ENCODE results near the gene SLC8A2. TPM values are rescaled to one million over a fixed set of nuclear protein-coding genes. Genes with fewer than 3 reads are reported as not detected.

Gene SLC8A2
- polyA plus RNA-seq, 1 donor from 2014 or later = 14.1 TPM

DNA sequence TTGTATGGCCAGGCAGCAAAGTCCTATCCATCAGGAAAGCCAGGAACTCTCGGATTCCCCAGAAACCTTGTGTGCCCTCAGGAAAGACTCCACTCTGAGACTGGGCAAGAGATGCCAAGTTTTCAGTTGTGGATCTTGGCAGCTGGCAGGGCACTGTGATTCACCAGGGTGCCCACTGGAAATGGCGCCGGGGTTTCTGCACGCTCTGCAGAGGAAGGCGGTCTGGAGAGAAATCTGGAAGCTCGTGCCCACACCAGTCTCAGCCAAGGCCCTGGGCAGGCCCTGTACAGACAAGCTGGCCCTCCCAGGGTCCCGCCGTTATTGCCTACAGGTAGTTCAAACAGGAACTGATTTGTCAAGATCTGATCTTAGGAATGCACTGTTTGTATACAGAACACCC, 38.3 kb upstream of the SLC8A2 start:
- TF ChIP-seq MXI1 (conservative IDR thresholded peaks at IDR 0.05; ENCODE audit: poor library complexity, severe bottlenecking) = no peak
- peaks cover 53% of the 10 kb centered on the region for H3K79me2 ChIP-seq (replicated peaks; ENCODE audit: insufficient read depth, low read length)
- H3K36me3 ChIP-seq (ENCODE audit: insufficient read depth, low read length) = no peaks in the 10 kb centered on the region
- H3K9me2 ChIP-seq (ENCODE audit: insufficient read depth, low read length) = no peaks in the 10 kb centered on the region
- no peaks in the 10 kb centered on the region for H3K27me3 ChIP-seq (ENCODE audit: insufficient read depth, low read depth, low read length)
- H3K4me3 ChIP-seq (ENCODE audit: low read length) = no peak overlapping the region
- H3K27ac ChIP-seq (ENCODE audit: low read length) = no peak overlapping the region
- no peak overlapping the region for H2AFZ ChIP-seq (ENCODE audit: low read depth, low read length)
- H3K4me2 ChIP-seq (ENCODE audit: low read length) = no peak overlapping the region
- H3K9ac ChIP-seq (ENCODE audit: low read length) = peak overlapping the region; percentile 23
- H3F3A ChIP-seq (ENCODE audit: insufficient read depth, low read length, poor library complexity, severe bottlenecking) = no peaks in the 10 kb centered on the region
- no peaks in the 10 kb centered on the region for H4K20me1 ChIP-seq (ENCODE audit: insufficient read depth)
- H3K9me3 ChIP-seq (ENCODE audit: low read length) = no peaks in the 10 kb centered on the region

DNA sequence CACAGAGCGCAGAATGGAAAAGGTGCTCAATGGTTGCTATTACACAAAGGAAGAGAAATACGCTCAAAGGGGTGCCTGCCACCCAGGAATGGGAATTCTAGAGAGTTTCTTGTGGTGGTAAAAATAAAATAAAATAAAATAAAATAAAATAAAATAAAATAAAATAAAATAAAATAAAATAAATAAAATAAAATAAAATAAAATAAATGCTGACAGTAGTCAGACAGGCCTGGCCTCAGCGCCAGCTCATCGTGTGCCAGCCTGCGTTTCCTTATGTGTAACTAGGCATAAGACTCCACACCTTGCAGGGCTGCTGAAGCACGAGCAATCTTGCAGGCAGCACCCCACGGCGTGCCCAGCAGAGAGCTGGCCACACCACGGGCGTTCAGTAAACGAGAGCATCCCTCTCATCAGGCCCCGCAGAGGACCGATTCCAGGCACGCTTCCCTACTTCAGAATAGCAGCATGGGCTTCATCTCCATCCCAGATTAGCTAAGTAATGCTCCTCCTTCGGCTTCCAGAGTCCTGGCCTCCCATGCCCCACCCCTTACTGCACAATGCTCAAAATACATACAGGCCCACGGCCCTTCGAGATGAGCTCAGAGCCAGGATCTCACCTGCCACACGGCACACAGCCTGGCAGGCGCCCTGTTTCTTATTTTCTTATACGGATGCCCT, 37.6 kb upstream of the SLC8A2 start:
- no peaks in the 10 kb centered on the region for H3K9me2 ChIP-seq (ENCODE audit: insufficient read depth, low read length)
- H3K4me3 ChIP-seq (ENCODE audit: low read length) = no peak overlapping the region
- H3K9ac ChIP-seq (ENCODE audit: low read length) = peak overlapping the region; percentile 23
- H3K79me2 ChIP-seq (replicated peaks; ENCODE audit: insufficient read depth, low read length) = peaks cover 49% of the 10 kb centered on the region
- H4K20me1 ChIP-seq (ENCODE audit: insufficient read depth) = no peaks in the 10 kb centered on the region
- H3F3A ChIP-seq (ENCODE audit: insufficient read depth, low read length, poor library complexity, severe bottlenecking) = no peaks in the 10 kb centered on the region
- no peaks in the 10 kb centered on the region for H3K27me3 ChIP-seq (ENCODE audit: insufficient read depth, low read depth, low read length)
- H3K4me2 ChIP-seq (ENCODE audit: low read length) = no peak overlapping the region
- no peak overlapping the region for H3K27ac ChIP-seq (ENCODE audit: low read length)
- no peak for TF ChIP-seq EP300 (conservative IDR thresholded peaks at IDR 0.05; ENCODE audit: poor library complexity, severe bottlenecking)
- TF ChIP-seq POLR2AphosphoS5 (IDR thresholded peaks at IDR 0.05) = no peak
- TF ChIP-seq SMC3 (conservative IDR thresholded peaks at IDR 0.05; ENCODE audit: poor library complexity) = no peak
- no peak for TF ChIP-seq MXI1 (conservative IDR thresholded peaks at IDR 0.05; ENCODE audit: poor library complexity, severe bottlenecking)
- no peak for TF ChIP-seq RAD21 (conservative IDR thresholded peaks at IDR 0.05)
- TF ChIP-seq TAF1 (IDR thresholded peaks at IDR 0.05; ENCODE audit: low read depth) = no peak
- no peak for TF ChIP-seq CTCF (IDR thresholded peaks at IDR 0.05; ENCODE audit: poor library complexity, severe bottlenecking)
- no peak for TF ChIP-seq REST (IDR thresholded peaks at IDR 0.05; ENCODE audit: borderline replicate concordance)
- TF ChIP-seq EZH2 (IDR thresholded peaks at IDR 0.05; ENCODE audit: borderline replicate concordance, insufficient read depth, low read length, poor library complexity, severe bottlenecking) = no peak
- no peaks in the 10 kb centered on the region for H3K36me3 ChIP-seq (ENCODE audit: insufficient read depth, low read length)
- no peaks in the 10 kb centered on the region for H3K9me3 ChIP-seq (ENCODE audit: low read length)
- H2AFZ ChIP-seq (ENCODE audit: low read depth, low read length) = no peak overlapping the region
